GM19372 (cell line): ENCODE measurements around the gene C15orf40.

Source experiments
- ATAC-seq: cut with Tn5 transposase; IDR thresholded peaks from one replicate; pipeline ENCODE4 v1.9.1; 2021; ENCODE audit warnings: mild to moderate bottlenecking, low read depth, moderate library complexity; ENCODE audit not compliant: unreplicated experiment

The C15orf40 gene

DNA sequence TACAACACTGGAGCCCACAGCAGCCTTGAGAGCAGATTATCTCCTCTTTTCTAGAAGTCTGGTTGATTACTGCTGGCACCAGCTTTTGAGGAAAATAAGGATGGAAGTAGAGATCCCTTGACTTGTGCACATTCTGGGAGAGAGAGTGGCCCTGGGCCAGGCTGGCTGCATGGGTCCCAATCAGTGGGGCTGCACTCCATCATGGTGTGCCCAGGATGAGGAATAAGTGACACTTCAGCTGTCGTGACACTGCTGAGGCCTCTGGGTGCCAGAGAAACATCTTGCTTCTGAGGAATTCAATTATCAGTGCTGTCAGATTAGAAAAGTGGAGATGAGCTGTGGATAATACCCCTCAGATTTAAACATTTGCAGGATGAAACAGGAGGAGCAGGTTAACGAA is 16.4 kb downstream of the C15orf40 start:
- no peak for ATAC-seq

GRCh38 chr15:82993144-82993543 is 18.3 kb downstream of the C15orf40 start:
- ATAC-seq, result no peak

GRCh38 chr15:82992436-82992998 is 18.9 kb downstream of the C15orf40 start:
- ATAC-seq, result no peak

- peak; percentile 5 for ATAC-seq
These were observed 25.0 kb downstream of the C15orf40 start for GRCh38 chr15:82986442-82986780.

- peak; percentile 94 for ATAC-seq
These were observed 25.6 kb downstream of the C15orf40 start, which contains the start of gene RAMAC for GRCh38 chr15:82985688-82986441. RAMAC (plus strand) TSS chr15:82986210; CDS start chr15:82989019, 2,809 bp downstream.

DNA sequence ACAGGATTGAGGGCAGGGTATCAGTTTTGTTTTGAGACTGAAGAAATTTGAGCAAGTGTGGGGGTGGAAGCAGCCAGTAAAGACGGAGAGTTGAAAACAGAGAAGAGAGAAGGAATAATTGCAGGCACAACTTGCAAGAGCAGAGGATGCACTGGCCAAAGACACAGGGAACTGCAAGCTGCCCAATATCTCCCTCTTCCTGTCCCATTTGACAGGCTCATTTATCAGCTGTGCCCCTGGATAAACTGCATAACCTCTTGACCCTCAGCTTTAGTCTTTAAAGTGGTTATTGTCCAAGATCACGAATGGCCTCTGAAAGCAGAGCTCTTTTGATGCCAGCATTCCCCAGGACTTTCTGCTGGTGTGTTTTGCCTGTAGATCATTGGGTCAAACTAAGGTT is 30.5 kb downstream of the C15orf40 start:
- ATAC-seq, result no peak

GRCh38 chr15:82979726-82980125 is 31.7 kb downstream of the C15orf40 start:
- ATAC-seq, result no peak

GRCh38 chr15:82978438-82978837 is 33.0 kb downstream of the C15orf40 start:
- ATAC-seq, result no peak

DNA sequence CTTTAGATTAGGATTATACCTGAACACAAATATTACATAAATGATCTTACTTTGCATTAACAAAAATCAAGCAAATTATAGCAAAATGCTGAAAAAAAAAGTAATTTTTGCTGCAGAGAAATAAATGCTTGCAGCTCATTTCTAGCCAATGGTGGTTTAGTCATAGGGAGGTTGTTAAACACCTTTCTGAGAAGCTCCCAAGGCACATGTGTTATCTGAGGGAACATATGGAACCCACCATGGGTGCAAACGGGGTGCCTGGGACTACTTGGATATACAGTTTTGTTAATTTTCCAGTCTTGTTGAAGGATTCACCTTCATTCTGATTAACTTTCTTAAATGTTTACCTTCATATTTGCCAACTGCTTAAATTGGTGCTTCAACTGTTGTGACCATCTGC is 34.4 kb downstream of the C15orf40 start:
- no peak for ATAC-seq

DNA sequence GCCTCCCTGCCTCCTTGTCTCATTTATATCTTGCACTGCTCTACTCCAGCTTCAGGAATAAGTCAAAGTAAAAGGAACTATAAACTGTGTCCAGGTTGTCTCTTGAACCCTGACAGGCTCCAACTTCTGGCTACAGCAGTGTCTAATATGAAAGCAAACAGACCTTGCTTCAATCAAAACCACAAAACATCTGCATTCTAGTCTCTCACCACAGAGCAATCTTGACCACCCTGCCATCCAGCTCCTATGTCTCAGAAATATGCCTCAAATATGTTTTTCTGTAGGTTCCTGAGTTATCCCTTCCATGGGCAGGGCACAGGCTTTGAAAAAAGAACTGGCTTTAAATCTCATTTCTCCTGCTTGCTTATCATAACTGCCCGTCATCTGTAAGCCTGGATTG is 38.4 kb downstream of the C15orf40 start:
- ATAC-seq, result no peak

DNA sequence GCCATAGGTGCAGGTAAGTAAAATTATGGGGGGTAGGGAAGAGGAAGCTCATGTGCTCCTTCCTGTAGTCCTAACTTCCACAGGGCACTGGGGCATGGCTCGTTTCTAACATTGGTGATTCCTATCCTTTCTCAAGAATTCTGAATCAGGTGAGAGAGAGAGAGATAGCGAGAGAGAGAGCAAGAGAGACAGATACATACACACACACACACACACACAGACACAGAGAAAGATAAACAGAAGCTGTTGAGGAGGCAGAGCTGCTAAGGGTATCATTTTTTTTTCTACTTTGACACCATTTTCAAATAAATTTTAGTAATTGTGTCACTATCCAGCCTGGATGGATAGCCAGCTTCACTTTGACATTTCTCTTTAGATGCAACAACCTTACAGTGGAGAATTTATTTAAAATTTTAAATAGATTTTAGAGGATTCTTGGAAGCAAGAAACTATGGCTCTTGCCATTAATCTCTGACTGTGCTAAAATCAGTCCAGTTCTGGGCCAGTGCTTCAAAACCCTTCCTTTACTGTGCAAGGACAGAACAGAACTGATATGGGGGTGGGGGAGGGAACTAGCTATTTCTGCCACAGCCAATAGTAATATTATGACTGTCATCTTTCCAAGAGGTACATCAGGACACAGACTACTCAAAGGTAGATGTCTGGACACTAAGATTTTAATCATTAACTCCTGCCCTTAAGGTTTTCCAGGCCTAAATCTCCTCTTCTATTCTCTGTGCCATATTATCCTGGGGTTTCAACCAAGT is 40.0 kb downstream of the C15orf40 start:
- no peak for ATAC-seq

- no peak for ATAC-seq
These were observed 40.7 kb downstream of the C15orf40 start for GRCh38 chr15:82970696-82971095.

- ATAC-seq, result no peak
These were observed 41.3 kb downstream of the C15orf40 start for GRCh38 chr15:82970078-82970686.

DNA sequence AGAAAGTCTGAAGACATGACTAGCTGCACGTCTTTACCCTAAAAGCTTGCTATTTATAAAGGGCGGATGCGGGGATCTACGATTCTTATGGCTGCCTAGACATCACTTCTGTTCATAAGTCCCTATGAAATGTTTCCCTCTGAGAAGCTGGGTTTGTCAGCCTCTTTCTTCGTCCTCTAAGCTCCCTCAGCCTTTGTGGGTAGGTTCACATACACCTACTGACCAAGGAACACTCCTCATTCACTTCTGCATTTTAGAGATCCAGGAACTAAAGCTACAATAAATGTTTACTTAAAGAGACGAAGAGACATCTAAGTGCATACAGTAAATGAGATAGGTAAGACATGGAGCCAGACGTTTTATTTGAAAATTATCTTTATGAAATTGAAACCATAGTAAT is 42.1 kb downstream of the C15orf40 start:
- no peak for ATAC-seq

DNA sequence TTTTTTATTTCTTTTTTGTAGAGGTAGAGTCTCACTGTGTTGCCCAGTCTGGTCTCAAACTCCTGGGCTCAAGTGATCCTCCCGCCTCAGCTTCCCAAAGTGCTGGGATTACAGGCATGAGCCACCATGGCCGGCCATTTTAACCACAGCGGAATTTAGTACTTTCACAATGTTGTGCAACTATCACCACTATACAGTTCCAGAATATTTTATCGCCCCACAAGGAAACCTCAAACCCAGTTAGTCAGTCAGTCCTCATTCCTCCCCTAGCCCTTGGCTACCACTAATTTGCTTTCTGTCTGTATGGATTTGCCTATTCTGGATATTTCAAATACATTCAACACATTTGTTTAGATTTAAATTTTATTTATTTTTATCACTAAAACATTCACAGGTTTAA is 43.4 kb downstream of the C15orf40 start:
- ATAC-seq, result no peak

DNA sequence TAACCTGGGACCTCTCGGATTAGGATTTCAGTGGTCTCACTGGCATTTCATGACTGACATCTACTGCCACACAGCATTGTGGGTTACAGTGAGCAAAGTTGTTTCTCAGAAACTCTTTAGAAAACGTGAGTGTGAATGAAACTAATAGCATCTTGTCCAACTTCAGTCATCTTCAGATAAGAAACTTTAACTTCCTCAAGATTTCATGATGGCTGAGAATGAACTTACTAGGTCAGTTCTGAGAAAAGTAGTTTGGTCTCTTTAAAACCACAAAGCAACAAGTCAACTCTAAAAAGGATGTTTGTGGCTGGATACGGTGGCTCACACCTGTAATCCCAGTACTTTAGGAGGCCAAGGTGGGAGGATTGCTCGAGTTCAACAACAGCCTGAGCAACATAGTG is 44.8 kb downstream of the C15orf40 start:
- peak; percentile 79 for ATAC-seq

- ATAC-seq, result no peak
These were observed 46.5 kb downstream of the C15orf40 start for GRCh38 chr15:82964890-82965289.

DNA sequence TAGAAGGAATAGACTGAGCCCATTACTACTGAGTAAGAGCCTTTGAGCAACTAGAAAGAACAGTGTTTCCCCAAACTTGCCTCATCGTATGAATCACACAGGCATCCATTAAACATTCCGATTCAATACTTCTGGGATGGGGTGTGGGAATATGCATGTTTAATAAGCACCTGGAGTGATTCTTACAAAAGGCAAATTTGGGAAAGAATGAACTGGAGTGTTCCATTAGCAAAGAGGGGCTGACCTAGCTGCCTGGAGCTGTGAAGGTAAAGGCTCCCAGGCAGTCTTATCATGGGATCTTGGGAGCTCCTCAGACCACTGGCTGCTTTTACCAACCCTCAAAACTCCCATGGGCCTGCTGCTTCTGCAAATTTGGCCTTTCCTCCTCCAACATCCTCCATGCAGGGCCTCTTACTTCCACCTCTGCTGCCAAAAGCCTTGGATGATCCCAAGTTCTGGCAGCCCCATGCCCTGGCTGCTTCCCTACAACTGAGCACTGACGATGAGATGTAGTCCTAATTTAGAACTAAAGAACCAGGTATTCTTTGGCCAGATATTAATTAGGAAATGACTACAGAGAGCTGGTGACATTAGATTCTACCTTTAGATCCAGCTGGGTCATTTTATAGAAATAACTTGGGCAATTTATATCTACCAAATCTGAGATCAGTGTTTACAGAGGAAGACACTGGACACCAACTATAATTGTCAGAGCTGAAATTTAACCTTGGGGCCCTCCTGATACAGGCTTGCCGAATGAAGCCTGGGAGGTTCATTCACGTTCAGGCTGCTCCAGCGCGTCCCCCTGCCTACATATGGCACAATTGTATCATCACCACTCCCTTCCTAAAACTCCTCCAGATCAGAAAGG is 47.7 kb downstream of the C15orf40 start:
- no peak for ATAC-seq

- ATAC-seq, result no peak
These were observed 50.7 kb downstream of the C15orf40 start for GRCh38 chr15:82960766-82961165.

- no peak for ATAC-seq
These were observed 52.0 kb downstream of the C15orf40 start for GRCh38 chr15:82959423-82959822.
